Measurements from ENCODE around the gene SCML2. TPM values are rescaled to one million over a fixed set of nuclear protein-coding genes. Genes with fewer than 3 reads are reported as not detected.

Gene SCML2
- total RNA-seq, 1 donor: 1.4 TPM

- Histone ChIP-seq H4K20me1 (ENCODE audit: insufficient read depth, low read length) (no peaks in the 10 kb centered on the region), H3K4me1 (ENCODE audit: insufficient read depth, low read length) (no peaks in the 10 kb centered on the region), H3K79me2 (ENCODE audit: insufficient read depth, low read length) (no peaks in the 10 kb centered on the region), H3K9me3 (ENCODE audit: low read depth, low read length) (no peaks in the 10 kb centered on the region), H3K4me3 (ENCODE audit: insufficient read depth, low read length) (no peak overlapping the region), H2AFZ (ENCODE audit: low read length) (no peak overlapping the region), H3K36me3 (ENCODE audit: insufficient read depth, low read length) (no peaks in the 10 kb centered on the region), H3K27me3 (ENCODE audit: insufficient read depth, low read length) (no peaks in the 10 kb centered on the region), H3K27ac (ENCODE audit: low read depth, low read length) (no peak overlapping the region), H3K4me2 (ENCODE audit: insufficient read depth, low read length) (no peak overlapping the region)
- no peak for TF ChIP-seq CTCF (IDR thresholded peaks at IDR 0.05; ENCODE audit: extremely low read depth, low read depth, low read length)
- DNase-seq (ENCODE audit: insufficient read length, low spot score, missing footprints): no peak
Observed at GRCh38 chrX:18272222-18272621, 82.3 kb downstream of the SCML2 start.

GRCh38 chrX:18271725-18272124 is 82.8 kb downstream of the SCML2 start:
- Histone ChIP-seq H3K27me3 (ENCODE audit: insufficient read depth, low read length) (no peaks in the 10 kb centered on the region), H3K36me3 (ENCODE audit: insufficient read depth, low read length) (no peaks in the 10 kb centered on the region), H3K79me2 (ENCODE audit: insufficient read depth, low read length) (no peaks in the 10 kb centered on the region), H3K9me3 (ENCODE audit: low read depth, low read length) (no peaks in the 10 kb centered on the region), H3K27ac (ENCODE audit: low read depth, low read length) (no peak overlapping the region), H3K4me1 (ENCODE audit: insufficient read depth, low read length) (no peaks in the 10 kb centered on the region), H4K20me1 (ENCODE audit: insufficient read depth, low read length) (no peaks in the 10 kb centered on the region), H3K4me3 (ENCODE audit: insufficient read depth, low read length) (no peak overlapping the region), H3K4me2 (ENCODE audit: insufficient read depth, low read length) (no peak overlapping the region), H2AFZ (ENCODE audit: low read length) (no peak overlapping the region)
- DNase-seq (ENCODE audit: insufficient read length, low spot score, missing footprints): no peak
- TF ChIP-seq CTCF (IDR thresholded peaks at IDR 0.05; ENCODE audit: extremely low read depth, low read depth, low read length): no peak

- Histone ChIP-seq H3K4me1 (ENCODE audit: insufficient read depth, low read length) (no peaks in the 10 kb centered on the region), H3K4me2 (ENCODE audit: insufficient read depth, low read length) (no peak overlapping the region), H4K20me1 (ENCODE audit: insufficient read depth, low read length) (no peaks in the 10 kb centered on the region), H2AFZ (ENCODE audit: low read length) (no peak overlapping the region), H3K4me3 (ENCODE audit: insufficient read depth, low read length) (no peak overlapping the region), H3K27me3 (ENCODE audit: insufficient read depth, low read length) (no peaks in the 10 kb centered on the region), H3K36me3 (ENCODE audit: insufficient read depth, low read length) (no peaks in the 10 kb centered on the region), H3K9me3 (ENCODE audit: low read depth, low read length) (no peaks in the 10 kb centered on the region), H3K27ac (ENCODE audit: low read depth, low read length) (no peak overlapping the region), H3K79me2 (ENCODE audit: insufficient read depth, low read length) (no peaks in the 10 kb centered on the region)
- no peak for TF ChIP-seq CTCF (IDR thresholded peaks at IDR 0.05; ENCODE audit: extremely low read depth, low read depth, low read length)
- DNase-seq (ENCODE audit: insufficient read length, low spot score, missing footprints): no peak
Observed at GRCh38 chrX:18271309-18271708, 83.2 kb downstream of the SCML2 start.

GRCh38 chrX:18255059-18255458 is 99.4 kb downstream of the SCML2 start:
- Histone ChIP-seq H3K79me2 (ENCODE audit: insufficient read depth, low read length) (no peaks in the 10 kb centered on the region), H3K4me2 (ENCODE audit: insufficient read depth, low read length) (no peak overlapping the region), H3K9me3 (ENCODE audit: low read depth, low read length) (no peaks in the 10 kb centered on the region), H3K27me3 (ENCODE audit: insufficient read depth, low read length) (no peaks in the 10 kb centered on the region), H3K4me3 (ENCODE audit: insufficient read depth, low read length) (no peak overlapping the region), H4K20me1 (ENCODE audit: insufficient read depth, low read length) (no peaks in the 10 kb centered on the region), H3K27ac (ENCODE audit: low read depth, low read length) (no peak overlapping the region), H3K36me3 (ENCODE audit: insufficient read depth, low read length) (no peaks in the 10 kb centered on the region), H3K4me1 (ENCODE audit: insufficient read depth, low read length) (no peaks in the 10 kb centered on the region), H2AFZ (ENCODE audit: low read length) (no peak overlapping the region)
- TF ChIP-seq CTCF (IDR thresholded peaks at IDR 0.05; ENCODE audit: extremely low read depth, low read depth, low read length): no peak
- no peak for DNase-seq (ENCODE audit: insufficient read length, low spot score, missing footprints)

Measured in osteoblast (primary cell).